Left renal pelvis (tissue), 4 donors: ENCODE results near the gene SH3PXD2A. TPM values are rescaled to one million over a fixed set of nuclear protein-coding genes. Genes with fewer than 3 reads are reported as not detected.
"Not testable (repeated sequence)": the region's sequence is repeated elsewhere in the genome, so short reads cannot be mapped to it uniquely, and the experiment has no call there.

Experiments
- DNase-seq, 4 donors: peaks; one replicate each; pipeline ENCODE4 v3.0.0-alpha.2; 2013; ENCODE audit warnings: low read depth in 4 of 4, low spot score in 3 of 4
- polyA plus RNA-seq, 4 donors: library from polyadenylated mRNA; unstranded; fragments of 120-200 nt; gene quantifications; one replicate each; pipeline ENCODE4 v1.2.1, GENCODE V29; 2013; ENCODE audit not compliant: insufficient read length in 4 of 4

The SH3PXD2A gene
- polyA plus RNA-seq, 4 donors, result 29.1 to 105 (median 31.7) TPM

DNA sequence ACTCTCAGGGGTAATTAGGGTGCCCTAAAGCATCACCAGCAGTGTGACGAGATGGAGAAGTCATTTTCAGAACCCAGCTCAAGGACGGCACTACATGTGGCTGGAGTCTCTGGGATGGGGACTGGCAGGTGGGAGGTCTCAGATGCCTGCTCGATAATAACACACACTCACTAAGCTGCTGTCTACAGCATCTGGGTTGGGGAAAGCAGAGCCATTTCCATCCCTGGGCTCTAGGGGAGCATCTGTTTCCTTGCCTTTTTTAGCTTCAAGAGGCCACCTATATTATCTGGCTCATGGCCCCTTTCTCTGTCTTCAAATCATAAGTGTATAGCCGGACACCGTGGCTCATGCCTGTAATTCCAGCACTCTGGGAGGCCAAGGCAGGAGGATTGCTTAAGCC lies 79.6 kb downstream of the SH3PXD2A start:
- no peak for DNase-seq

DNA sequence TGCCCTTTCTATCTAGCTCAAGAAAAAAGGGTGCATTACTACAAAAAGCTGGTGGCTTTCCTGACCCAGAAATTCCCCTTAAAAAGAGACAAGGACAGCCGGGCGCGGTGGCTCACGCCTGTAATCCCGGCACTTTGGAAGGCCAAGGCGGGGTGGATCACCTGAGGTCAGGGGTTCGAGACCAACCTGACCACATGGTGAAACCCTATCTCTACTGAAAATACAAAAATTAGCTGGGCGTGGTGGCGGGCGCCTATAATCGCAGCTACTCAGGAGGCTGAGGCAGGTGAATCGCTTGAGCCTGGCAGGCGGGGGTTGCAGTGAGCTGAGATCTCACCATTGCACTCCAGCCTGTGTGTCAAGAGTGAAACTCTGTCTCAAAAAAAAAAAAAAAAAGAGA lies 82.5 kb downstream of the SH3PXD2A start:
- not testable (repeated sequence) for DNase-seq

DNA sequence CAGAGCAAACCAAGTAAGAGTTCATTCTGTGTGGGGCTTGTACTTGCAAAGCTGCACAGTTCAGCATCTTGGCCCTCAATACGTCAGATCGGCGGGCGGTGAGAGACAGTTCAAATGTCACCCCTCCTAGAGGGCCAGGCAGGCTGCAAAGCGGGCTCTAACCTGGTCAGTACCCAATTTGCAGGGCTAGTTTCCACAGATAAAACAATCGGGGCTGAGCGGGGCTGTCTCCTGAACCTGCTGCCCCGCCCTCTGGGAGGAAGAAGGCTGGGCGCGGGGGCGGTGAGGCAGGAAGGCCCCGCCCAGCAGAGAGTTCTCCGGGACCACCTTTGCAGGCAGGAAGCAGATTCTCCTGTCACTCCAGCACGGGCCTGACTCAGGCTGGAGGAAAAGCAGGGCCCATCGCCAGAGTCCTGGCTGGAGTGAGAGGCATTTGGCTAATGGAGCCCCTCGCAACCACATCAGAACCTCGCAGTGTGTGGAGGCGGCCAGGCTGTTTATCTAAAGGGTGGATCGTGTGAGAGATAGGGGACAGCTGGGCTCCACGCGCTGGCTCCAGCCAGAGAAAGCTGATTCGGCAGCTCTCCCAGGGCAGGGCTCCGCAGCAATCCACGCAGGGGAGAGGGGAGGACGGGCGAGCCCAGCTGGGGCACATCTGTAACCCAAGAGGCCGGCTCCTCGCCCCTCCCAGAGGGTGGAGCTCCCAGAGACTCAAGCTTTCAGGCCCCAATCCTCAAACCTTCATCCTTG lies 83.1 kb downstream of the SH3PXD2A start:
- DNase-seq, result peak; percentile 71 to 75 (median 74)

DNA sequence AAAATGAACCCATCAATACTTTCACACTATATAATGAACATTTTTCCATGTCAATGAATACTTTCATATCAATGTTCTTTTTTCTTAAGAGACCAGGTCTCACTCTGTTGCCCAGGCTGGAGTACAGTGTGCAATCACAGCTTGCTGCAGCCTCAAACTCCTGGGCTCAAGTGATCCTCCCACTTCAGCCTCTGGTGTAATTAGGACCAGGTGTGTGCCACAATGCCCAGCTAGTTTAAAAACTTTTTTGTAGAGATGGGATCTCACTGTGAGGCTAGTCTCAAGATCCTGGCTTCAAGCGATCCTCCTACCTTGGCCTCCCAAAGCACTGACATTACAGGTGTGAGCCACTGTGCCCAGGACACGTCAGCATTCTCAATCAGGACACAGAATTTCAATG lies 85.2 kb downstream of the SH3PXD2A start:
- no peak for DNase-seq

DNA sequence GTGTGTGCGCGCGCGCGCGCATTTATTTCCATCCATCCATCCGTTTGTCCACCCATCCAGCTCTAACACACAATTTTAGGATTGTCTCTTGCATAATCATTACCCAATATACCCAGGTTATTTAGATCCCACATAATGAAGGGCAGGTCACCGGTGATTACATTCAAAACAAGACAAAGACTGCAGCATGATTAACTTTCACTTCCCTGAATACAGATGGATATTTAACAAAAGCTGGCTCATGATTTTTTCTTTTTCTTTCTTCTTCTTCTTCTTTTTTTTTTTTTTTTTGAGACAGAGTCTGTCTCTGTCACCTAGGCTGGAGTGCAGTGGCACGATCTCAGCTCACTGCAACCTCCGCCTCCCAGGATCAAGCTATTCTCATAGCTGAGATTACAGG lies 86.2 kb downstream of the SH3PXD2A start:
- no peak for DNase-seq

DNA sequence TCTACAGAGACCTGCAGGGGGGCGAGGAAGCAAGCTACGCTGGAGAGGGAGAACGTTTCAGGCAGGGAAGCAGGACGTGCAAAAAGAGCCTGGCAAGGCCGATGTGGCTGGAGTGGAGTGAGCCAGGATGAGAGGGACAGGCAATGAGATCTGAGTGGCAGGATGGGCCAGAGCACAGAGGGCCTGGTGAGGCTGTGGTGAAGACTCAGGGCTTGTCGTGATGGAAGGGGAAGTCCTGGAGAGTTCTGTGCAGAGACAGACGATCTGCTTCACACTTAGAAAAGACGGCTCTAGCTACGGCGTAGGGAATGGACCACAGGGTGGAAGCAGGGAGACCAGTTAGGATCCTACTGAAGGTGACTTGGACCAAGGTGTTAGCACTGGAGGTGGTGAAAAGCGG lies 87.0 kb downstream of the SH3PXD2A start:
- DNase-seq, result no peak

DNA sequence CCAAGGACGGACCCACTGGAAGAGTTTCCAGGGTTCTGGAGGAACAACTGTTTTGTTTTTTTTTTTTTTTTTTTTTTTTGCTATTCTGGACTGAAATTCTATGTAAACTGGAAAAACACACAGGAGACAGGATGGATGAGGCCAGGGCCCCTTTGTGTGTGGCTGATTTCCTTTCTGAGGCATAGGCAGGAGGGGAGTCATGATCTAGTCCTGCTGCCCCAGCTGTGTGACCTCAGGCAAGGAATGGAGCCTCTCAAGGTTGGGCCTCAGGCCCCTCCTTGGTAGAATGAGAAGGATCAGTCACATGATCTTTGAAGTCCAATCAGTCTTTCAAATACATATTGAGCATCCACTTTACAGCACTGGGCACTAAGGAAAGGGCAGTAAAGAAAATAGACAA lies 87.6 kb downstream of the SH3PXD2A start:
- no peak for DNase-seq

DNA sequence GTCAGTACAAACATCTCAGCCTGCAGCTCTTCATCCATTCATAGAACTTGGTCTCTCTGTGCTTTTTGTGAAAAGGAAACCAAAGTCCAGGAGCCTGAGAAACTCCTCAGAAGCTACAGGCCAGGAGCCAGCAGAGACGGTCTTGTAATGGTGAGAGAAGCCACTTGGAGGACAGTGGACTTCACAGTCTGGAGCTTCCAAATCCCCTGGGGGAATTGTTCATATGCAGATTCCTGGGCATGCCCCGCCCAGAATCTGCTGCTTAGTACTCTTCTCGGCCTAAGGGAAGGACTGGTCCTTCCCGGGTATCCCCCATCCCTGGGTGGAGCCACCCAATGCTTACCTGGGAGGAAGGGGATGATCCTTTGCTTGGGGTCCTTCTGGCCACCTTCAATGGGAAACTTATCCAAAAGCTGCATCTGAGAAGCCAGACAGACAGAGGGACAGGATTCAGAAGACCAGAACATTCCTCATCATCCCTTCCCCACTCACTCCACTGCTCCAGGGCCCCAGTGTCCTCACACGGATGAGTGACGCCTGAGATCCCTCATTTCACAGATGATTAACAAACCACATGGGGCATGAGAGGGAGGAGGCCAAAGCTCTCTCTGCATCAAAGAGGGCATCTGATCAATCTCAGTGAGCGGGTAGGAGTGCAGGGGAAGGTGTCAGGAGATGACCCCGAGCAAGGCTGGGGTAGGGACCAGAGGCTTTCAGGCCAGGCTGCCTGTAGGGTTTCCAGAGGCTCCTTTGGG lies 88.4 kb downstream of the SH3PXD2A start:
- DNase-seq, result no peak

DNA sequence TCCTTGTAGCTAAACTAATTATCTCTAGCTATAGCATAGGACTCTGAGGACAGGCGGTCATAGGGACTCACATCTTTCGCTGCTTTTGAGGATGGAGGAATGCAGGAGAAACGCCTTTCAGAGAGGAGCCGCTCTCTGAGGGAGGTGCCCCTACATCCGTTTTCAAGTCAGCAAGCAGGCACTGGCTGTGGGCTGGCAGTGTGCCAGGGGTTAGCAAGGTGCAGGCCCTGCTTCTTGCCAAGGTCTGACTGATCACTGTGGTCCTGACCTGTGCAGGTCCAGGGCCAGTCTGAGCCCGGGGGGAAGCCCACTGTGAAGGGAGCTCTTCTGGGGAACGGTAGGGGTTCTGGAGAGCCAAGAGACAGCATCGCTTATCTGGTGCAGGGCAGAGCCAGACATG lies 89.4 kb downstream of the SH3PXD2A start:
- DNase-seq, result no peak

DNA sequence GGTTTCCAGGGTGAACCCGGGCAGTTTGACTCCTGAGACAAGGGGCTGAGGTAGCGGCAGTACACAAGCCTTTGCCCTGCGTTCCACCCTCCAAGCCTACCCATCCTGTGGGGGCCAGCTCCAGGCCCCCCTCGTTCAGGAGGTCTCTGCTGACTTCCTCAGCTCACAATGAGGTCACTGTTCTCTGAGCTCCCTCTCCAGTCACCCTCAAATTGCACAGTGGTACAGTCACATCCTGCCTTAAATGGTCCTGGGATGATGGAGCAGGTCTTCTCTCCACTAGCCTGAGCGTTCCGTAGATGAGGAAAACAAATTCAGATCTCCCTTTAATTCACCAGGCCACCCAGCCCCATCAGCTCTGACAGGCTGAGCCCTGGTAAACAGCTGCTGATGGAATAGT lies 90.2 kb downstream of the SH3PXD2A start:
- DNase-seq, result no peak

DNA sequence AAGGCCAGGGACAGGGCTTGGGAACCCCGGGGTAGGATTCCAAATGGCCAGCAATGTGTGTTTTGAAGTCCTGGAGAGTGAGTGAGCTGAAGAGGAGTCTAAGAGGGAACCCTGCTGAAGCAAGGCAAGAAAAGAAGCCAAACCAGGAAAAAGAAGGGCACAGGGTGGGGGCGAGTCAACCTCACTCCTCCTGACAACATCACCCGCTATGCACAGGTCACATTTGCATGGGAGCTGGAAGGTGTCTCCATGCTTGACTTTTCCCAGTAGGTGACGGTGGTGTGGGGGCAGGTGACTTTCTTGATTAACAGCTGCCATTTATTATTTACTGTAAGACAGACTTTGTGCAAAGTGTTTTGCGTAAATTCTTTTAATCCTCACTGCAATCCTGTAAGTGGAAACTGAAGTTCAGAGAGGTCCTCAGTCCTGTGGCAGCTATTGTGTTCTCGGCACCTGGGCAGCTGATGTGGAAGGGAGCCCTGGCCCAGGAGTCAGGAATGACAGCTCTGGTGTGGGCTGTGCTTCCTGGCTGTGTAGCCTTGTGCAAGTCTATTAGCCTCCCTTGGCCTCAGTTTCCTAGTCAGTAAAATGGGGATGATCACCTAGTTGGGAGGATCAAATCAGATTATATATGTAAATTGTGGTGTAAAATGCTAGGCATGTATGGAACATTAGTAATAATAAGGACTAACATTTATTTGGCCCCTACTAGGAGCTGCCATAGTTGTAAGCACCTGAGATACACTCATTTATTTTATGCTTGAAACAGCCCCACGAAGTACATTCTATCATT lies 90.9 kb downstream of the SH3PXD2A start:
- no peak for DNase-seq

DNA sequence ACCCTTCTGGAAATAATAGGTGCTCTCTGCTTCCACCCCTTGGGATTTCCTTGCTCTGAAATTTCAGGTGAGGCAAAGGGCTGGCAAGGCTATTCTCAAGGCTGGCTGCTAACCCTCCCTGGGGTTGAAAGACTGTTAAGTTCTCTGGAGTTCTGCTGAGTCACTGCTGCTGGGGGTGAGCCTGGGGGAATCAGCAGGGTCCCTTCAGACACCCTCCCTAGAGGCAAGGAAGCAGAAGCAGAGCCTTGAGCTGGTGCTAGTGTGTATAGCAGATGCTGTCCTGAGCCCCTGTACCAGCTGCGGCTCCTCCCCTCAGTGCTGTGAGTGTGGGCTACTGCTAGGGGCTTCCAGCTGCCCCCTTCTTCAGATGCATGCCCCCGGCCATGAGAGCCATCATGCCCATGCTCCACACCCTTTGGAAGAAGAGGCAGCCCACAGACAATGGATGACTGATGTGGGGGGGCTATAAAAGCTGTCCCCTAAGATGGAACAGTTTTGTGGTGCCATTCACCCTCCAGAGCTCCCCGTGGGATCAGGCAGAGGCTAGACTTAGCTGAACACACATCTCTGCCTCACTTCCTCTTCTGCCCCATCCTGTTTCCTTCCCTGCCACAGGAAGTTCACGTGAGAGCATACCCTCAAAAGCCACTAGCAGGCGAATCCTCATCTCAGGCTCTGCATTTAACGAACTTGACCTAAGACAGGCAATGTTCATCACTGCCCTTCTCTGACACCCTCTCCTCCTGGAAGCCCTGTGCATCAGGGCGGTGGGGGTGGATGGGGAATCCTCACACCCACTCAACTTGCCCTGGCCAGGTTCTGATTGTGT lies 91.8 kb downstream of the SH3PXD2A start:
- no peak for DNase-seq

DNA sequence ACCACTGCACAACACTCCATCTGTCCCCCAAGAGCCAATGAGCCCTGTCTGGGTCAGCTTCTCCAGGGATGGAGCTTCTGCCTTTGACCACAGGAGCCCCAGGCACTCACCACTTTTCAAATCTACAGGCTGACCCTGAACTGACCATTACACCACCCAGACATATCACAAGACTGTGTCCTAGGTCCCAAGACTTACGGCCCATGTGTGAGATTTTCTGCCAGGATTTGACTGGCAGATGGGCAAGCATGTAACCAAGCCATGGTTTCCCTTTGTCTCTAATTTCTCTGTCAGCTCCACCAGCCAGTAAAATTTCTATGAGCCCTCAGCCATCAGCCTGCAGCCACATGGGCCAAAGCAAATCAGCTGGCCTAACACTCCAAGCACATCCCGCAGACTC lies 92.5 kb downstream of the SH3PXD2A start:
- no peak for DNase-seq

DNA sequence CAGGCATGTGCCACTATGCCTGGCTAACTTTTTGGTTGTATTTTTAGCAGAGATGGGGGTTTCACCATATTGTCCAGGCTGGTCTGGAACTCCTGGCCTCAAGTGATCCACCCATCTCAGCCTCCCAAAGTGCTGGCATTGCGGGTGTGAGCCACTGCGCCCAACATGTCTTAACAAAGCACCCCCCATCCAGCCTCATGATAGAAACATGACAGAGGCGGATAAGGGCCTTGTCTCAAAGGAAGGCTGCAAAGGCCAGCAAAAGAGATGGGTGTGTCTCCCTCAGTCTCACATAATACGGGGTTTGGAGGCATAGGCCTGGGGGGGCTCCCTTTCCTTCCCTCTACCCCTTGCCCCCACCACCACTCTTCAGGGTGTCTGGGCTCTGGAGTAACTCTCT lies 93.2 kb downstream of the SH3PXD2A start:
- DNase-seq, result no peak

DNA sequence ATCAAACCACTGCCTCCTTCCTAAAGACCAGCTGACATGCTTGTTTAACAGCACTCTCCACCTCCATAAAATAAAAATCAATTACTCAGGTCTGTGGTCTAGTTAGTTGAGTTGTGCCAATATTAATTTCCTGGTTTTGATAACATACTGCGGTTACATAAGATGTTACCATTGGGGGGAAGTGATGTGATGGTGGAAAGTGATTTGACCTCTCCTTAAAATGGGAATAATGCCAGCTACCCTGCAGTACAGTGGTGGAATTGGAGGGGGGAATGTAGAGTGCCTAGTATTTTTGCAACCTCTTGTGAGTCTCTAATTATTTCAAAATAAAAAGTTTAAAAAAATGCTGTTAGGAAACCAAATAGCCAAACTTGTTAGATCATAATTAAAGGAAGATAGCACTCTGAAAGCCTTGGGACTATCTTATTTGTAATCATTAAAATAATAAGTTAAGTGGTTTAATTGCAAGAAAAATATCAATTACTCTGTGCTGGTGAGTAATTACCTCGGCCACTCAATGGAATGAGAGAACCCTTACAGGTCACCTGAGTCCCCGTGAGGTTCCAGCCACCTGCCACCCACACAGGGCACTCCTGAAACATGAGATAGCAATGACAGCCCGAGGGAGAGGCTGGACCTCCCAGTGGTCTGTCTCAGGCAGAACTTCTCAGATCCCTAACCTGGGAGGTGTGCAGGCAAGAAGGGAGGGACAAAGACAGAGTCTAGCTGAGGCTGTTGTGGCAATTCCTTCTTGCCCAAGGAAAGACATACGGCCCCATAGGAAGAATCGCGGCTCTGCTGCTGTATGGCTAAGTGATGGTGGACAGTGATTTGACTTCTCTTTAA lies 94.1 kb downstream of the SH3PXD2A start:
- DNase-seq, result no peak

DNA sequence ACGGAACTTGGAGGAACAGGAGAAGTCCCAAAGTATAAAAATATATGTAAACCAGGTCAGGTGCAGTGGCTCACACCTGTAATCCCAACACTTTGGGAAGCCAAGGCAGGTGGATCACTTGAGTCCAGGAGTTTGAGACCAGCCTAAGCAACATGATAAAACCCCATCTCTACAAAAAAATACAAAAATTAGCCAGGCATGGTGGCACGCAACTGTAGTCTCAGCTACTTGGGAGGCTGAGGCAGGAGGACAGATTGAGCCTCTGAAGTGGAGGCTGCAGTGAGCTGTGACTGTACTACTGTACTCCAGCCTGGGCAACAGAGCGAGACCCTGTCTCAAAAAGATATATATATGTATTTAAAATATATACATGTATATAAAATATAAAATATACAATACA lies 95.1 kb downstream of the SH3PXD2A start:
- DNase-seq, result not testable (repeated sequence)

DNA sequence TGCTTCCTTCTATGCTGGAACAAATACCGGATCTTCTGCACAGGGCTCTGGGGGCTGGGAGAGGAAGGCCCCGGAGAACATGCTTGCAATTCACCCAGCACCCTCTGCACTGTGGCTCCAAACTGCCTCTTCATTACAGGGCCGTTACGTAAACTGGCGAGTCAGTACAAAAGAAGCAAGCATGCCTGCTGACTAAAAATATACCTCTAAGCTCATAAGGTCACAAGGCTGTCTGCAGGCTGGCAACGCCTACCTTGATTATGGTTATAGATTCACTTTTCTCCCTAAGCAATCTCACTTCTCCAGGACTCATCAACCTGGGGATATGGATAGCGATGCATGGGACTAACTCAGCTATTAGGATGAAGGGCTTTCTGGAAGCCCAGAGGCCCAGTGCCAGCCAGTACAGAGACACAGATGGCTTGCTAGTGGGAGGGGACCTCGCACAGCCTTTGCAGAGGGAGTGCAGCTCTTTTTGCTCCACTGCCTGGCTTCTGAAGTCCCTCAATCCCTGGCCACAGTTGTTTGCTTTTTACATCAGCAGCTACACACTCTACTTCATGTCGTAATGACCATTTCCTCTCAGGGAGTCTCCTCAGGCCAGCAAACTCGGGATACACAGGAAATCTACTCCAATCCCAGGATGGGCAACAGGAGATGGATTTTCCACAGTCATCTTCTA lies 96.1 kb downstream of the SH3PXD2A start:
- no peak for DNase-seq

DNA sequence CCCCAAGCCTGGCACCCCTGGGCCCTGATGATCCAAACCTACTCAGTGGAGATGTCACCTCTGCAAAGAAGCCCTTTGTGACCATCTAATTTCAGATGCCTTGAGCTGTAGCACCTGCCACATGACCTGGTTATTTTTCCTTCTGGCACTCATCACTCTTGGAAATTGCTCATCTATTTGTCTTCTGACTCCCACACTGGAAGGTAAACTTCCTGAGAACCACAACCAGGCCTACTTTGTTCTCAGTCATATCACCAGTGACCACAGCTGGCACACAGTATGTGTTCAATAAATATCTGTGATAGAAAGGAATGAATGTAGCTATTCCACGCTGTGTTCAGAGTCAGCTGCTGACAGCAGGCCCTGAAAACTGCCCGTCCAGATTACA lies 97.1 kb downstream of the SH3PXD2A start:
- DNase-seq, result no peak
